OCI-M2 (cell line): ENCODE results near the gene SMOC1.

Experiments used
- DNase-seq: peaks from one replicate; lab custom pipeline; 2025; ENCODE audit not compliant: unreplicated experiment; lab: John Stamatoyannopoulos, UW

SMOC1 gene

DNA sequence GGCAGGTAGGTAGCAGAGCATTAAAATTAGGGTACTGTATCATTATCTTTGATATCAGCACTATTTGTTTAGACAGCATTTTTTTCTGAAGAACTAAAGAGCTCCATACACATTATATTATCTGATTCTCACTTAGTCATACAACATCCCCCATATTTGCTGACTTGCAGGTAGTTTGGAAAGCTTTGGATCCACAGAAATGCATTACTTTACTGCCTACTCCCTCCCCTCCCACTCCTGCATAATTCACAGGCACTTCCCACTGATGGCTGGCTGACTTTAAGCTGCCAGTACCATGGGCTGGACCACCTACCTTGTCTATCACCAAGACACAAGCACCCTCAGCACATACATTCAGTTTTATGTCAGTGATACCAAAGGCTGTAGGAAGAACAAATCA, 199.1 kb downstream of the SMOC1 start:
- DNase-seq = no peak

DNA sequence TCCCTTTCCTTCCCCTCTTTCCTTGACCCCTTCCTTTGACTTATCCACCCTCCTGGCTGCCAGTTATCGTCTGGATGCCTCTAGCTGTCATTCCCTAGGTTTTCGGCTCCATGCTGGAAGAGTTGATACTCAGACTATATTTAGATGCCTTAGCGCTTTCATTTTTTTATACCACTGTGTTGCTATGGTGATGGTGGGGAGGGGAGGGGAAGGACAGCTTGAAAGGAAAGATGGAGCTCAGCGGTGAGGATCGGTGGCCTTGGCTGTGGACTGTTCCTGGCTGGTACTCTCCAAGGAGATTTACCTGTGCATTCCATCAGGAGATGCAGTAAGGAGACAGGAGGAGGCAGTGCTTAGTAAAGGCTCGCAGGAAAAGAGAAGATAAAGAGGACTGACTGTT, 200.9 kb downstream of the SMOC1 start:
- no peak for DNase-seq
